KOPT-K1 (cell line): ENCODE measurements around the gene GYS2.
"Not testable (repeated sequence)": the region's sequence is repeated elsewhere in the genome, so short reads cannot be mapped to it uniquely, and the experiment has no call there.

Source experiments
- H3K27ac ChIP-seq: fragments of 200-600 bp; sonication (generic); 2 replicates; pipeline ENCODE4 v1.5.1; 2016; ENCODE audit warnings: antibody characterized with exemption, mild to moderate bottlenecking, low read depth, low read length; ENCODE audit not compliant: poor library complexity, severe bottlenecking
- H3K36me3 ChIP-seq: fragments of 200-600 bp; sonication (generic); 2 replicates; pipeline ENCODE4 v1.5.1; 2017; ENCODE audit warnings: antibody characterized with exemption, mild to moderate bottlenecking, low read length, moderate library complexity; ENCODE audit not compliant: insufficient read depth
- H3K9me3 ChIP-seq: fragments of 200-600 bp; sonication (generic); 2 replicates; pipeline ENCODE4 v1.5.1; 2017; ENCODE audit warnings: antibody characterized with exemption, low read length, mild to moderate bottlenecking; ENCODE audit not compliant: insufficient read depth, poor library complexity, severe bottlenecking

Gene GYS2

DNA sequence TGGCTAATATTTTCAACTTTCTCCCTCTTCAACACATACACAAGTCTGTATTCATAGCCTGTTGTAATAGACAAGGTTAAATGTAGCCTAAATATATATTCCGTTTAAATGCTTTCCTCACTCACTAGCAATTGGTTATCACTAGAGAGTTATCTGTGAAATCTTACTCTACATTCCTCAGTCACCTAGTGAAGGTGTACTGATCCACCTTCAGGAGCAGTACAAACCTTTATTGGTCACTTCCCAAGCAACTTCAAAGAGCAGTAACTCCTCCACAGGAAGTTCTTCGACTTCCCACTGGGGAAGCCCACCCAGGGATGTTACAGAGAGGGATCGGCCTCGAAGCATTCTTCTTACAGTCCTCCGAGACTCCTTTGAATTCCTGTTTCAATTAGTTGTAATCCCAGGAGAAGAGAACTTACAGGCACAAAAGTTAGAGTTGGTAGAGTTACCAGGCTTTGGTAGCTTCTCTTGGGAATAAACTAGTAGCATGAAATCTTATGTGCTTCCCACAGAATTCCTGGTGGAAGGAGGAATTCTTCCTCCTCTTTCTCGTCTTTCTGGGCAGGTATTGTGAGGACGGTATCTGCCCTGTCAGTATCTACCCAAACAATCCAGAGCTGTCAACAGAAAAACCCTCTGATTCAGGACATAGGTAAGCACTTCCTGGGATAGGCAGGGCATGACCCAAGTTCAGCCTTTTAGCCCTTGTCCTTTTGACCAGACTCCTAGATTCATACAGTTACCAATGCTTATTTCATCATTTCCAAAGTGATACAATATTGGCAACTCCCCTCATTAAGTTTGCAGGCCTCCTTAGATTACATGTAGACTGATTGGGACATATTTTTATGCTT, at the start of gene GYS2:
Gene GYS2, minus strand, starts transcription at position 603 of the 857 bp plus-strand sequence. Its CDS starts 255 bp downstream, at position 348.
- Histone ChIP-seq H3K27ac (no peak within 1 kb of the TSS), H3K9me3 (no peaks in the 10 kb centered on the region), H3K36me3 (no peaks in the 10 kb centered on the region)

DNA sequence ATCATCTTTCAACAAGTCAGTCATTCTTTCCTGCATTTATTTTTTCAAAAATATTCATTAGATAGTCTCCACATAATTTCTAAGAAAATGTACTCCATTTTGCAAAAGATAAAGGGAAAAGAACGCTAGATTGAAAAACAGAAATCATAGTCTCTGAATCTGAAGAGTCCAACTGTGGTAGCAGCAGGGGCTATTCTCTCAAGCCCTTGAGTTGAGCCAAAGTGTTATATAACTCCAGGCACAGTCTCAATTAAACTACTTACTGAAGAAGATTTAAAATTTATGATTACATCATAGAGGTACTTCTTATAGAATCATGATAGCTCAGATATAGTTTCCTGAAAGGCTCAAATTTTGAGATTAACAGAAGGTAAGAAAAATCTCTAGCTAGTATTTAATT, 47.2 kb upstream of the GYS2 start:
- Histone ChIP-seq H3K27ac (no peak overlapping the region), H3K36me3 (peaks cover 97% of the 10 kb centered on the region), H3K9me3 (no peaks in the 10 kb centered on the region)

DNA sequence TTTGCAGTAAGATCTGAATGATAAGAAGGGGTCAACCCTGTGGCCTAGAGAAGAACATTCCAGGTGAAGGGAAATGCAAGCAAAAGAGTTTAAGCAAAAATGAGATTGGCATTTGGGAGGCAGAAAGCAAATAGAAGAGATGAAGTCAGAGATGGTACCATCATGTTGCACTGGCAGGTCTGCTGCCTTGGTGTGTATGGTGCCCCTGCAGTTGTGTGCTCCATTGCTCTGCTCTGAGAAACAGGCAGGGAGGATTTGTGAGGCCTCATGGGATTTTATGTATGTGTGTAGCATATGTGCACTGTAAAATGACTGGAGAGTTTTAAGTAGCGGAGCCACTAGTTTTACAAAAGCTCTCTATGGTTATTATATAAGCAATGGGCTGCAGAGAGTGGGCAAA, 46.4 kb upstream of the GYS2 start:
- Histone ChIP-seq H3K27ac (no peak overlapping the region), H3K36me3 (peaks cover 100% of the 10 kb centered on the region), H3K9me3 (no peaks in the 10 kb centered on the region)

DNA sequence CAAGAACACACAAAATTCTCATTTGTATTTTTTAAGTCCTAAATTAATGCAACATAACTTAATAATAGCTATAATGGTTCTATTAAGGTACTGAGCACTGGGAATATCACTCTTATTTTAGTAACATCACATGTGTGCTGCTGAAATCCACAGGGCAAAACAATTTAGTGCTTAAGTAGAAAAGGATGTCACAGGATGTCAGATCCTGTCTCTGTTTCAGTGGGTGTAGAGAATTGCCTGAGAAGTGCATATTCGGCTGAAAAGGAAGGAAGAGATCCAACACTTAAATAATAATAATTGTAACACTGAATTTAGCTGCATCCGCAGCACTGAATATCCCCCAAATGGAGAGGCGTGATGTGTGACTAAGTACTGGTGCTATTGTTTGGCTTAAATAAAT, 44.4 kb upstream of the GYS2 start:
- Histone ChIP-seq H3K9me3 (no peaks in the 10 kb centered on the region), H3K27ac (no peak overlapping the region), H3K36me3 (peaks cover 100% of the 10 kb centered on the region)

DNA sequence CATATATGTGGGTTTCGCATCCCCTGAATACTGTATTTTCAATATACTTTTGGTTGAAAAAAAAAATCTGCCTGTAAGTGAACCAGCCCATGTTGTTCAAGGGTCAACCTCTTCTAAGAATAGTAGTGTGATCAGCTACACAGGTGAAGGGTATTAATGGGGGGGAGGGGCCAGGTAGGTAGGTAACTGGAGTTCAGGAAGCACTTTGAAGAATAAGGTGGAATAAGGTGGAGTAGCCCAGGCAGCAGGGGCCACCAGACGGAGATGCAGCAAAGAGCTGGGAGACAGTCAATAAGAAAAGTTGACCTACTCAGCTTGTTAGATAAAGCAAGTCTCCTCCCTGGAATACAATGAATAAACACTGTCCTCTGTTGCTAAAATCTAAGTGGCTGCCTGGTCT, 43.7 kb upstream of the GYS2 start:
- peaks cover 100% of the 10 kb centered on the region for H3K36me3 ChIP-seq
- no peaks in the 10 kb centered on the region for H3K9me3 ChIP-seq
- H3K27ac ChIP-seq: no peak overlapping the region

DNA sequence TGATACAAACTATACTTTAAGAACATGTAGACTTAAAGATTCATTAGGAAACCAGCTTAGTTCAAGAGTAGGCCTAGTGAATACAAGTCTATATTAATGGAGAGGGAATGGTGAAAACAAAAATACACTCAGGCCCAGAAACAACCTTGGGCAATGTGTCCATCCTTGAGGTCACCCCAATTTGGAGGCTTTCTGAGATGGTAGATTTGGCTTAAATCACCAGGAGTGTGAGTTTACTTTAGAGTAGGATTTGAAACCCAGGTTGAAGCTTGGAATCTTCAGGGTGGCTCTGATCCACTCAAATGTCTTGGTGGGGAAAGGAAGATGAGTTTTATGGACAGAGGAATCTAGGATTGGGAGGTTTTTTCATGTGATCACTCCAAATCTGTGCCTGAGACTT, 42.5 kb upstream of the GYS2 start:
- Histone ChIP-seq H3K27ac (no peak overlapping the region), H3K36me3 (peaks cover 100% of the 10 kb centered on the region)

DNA sequence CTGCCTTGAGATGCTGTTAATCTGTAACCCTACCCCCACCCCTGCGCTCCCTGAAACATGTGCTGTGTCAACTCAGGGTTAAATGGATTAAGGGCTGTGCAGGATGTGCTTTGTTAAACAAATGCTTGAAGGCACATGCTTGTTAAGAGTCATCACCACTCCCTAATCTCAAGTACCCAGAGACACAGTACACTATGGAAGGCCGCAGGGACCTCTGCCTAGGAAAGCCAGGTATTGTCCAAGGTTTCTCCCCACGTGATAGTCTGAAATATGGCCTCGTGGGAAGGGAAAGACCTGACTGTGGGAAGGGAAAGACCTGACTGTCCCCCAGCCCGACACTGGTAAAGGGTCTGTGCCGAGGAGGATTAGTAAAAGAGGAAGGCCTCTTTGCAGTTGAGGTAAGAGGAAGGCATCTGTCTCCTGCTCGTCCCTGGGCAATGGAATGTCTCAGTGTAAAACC, 40.4 kb upstream of the GYS2 start:
- H3K36me3 ChIP-seq: peaks cover 100% of the 10 kb centered on the region
- not testable (repeated sequence) for H3K27ac ChIP-seq, H3K9me3 ChIP-seq

More for the DNA sequence above, 42.5 kb upstream of the GYS2 start:
- no peaks in the 10 kb centered on the region for H3K9me3 ChIP-seq

DNA sequence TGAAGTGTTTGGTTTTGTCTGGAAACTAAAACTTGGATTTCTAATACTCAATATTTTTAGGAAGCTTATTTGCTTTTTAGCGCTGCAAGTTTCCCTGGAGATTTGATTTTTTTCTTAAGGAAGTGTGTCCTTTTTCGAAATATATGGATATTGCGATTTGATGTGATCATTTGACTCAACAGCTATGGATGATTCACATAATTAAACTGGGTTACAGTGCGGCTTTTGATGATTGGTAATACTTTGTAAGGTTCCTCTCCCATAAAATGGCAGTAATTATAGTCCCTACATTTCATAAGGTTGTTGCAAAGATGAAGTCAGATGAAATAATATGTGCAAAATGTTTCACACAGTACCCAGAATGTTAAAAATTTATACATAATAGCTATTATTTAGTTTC, 39.9 kb upstream of the GYS2 start:
- Histone ChIP-seq H3K36me3 (peaks cover 100% of the 10 kb centered on the region), H3K27ac (no peak overlapping the region), H3K9me3 (no peaks in the 10 kb centered on the region)

DNA sequence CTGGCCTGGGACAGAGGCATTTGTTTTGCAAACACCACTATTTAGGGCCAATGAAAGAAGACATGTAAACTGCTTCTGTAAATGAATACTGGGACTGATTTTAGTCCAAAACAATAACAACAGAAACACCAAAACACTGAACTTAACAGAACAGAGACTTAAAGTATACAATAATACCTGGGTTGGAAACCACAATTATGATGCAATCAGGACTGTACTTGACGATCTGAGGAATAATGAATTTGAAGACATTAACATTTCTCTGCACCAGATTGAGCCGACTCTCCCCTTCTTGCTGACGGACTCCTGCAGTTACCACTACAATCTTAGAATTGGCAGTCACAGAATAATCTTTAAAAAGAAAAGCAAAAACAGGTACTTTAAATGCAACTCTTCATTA, 39.1 kb upstream of the GYS2 start:
- no peak overlapping the region for H3K27ac ChIP-seq
- peaks cover 100% of the 10 kb centered on the region for H3K36me3 ChIP-seq
- H3K9me3 ChIP-seq: no peaks in the 10 kb centered on the region

DNA sequence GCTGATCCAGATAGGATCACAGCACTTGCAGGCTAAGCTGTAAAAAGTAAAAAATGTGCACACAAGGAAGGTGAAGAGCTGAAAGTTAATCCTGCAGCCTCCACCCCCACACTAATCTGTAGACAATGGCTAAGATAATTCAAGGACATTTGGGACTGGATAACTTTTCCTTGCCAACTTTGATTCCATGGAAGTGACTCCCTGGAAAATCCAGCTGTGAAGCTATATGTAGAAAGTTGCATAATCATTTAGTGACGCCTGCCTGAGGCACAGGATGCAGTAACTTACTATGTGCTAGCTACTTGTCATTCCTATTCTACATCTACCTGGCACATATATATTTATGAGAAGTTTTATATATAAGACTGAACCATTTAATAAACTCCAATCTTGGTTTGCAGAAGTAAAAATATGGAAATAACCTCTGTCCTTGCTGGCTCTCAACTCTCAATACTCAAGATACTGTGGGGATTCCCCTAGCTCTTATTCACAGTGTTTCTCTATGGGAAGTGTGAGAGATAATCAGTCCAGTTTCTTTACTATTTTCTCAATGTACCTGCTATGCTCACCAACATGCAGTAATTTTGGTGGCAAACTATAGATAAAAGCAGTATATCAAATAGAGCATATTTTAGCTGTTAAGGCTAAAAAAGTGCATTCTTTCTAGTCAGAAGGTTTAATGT, 38.2 kb upstream of the GYS2 start:
- Histone ChIP-seq H3K9me3 (no peaks in the 10 kb centered on the region), H3K27ac (no peak overlapping the region), H3K36me3 (peaks cover 100% of the 10 kb centered on the region)

DNA sequence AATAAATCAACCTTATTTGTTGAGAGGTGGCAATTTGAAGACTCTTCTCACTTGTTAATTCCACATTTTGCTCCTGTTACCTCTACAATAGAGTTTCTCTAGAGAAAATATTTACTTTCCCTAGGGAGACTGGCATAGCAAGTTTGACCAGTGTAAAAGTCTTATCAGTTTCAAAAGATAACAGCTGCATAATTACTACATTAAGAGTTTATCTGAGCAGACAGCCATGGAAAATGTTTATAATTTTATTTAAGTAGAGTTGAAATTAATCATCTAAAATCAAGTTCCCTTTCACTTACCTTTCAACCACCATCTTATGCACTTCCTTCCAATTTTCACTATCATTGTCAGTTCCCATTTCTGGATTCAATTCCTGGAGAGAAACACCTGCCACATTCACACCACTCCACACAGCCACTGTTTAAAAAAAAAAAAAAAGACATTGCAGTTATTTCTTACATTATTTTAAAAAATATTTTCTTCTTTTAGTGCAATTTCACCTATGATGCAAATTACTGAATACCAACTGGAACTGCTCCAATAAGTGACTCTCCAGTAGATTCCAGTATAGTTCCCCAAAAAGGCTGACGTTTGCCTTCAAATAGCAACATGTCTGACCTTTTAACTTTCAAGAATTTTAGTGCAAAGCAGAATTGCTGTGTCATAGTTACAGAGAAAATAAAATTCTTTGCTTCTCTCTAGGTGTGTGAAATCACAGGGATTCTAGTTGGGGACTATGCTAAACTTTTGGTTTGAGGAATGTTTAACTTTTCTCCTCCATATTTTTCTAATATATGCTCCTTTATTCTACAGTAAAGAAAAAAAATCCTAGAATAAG, 33.6 kb upstream of the GYS2 start:
- H3K9me3 ChIP-seq: no peaks in the 10 kb centered on the region
- no peak overlapping the region for H3K27ac ChIP-seq
- peaks cover 100% of the 10 kb centered on the region for H3K36me3 ChIP-seq

DNA sequence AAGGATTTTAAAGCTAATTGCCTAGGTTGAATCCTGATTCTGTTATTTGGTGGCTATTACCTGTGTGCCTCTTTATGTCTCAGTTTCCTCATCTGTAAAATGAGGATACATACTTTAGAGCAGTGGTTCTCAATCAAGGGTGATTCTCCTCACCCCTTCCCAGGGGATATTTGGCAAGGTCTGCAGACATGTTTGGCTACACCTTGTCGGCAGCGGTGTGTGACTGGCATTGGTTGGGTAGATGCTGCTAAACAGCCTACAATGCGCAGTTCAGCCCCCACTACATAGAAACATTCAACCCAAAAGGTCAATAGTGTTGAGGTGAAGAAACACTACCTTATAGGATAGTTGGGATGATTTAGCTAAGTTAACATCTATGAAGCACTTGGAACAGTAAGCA, 29.6 kb upstream of the GYS2 start:
- H3K9me3 ChIP-seq: no peaks in the 10 kb centered on the region
- H3K36me3 ChIP-seq: peaks cover 83% of the 10 kb centered on the region
- no peak overlapping the region for H3K27ac ChIP-seq

DNA sequence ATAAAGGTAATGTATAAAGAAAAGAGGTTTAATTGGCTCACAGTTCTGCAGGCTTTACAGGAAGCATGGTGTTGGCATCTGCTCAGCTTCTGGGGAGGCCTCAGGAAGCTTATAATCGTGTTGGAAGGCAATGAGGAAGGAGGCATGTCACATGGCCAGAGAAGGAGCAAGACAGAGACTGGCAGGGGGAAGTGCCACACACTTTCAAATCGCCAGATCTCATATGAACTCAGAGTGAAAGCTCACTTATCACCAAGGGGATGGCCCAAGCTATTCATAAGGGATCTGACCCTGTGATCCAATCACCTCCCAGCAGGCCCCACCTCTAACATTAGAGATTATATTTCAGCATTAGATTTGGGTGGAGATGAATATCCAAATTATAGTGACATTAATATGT, 26.7 kb upstream of the GYS2 start:
- no peak overlapping the region for H3K27ac ChIP-seq
- no peaks in the 10 kb centered on the region for H3K9me3 ChIP-seq
- peaks cover 54% of the 10 kb centered on the region for H3K36me3 ChIP-seq

DNA sequence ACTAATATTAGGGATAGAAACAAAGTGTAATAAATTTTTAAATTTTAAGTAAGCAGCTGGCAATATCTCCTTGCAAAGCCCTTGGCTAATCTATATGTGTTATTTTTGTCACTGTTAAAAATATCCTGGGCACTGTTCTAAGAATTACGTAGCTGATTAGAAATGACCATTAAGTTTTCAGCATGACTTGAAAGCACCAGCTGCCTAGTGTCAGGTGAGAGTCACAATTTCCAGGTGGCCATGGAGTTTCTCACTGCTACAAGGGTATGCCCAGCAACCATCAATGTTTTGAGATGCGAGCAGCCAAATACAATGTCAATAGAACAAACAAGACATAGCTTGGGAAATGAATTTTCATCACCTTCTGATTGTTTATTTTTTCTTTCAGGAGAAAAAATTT, 23.3 kb upstream of the GYS2 start:
- Histone ChIP-seq H3K36me3 (peaks cover 19% of the 10 kb centered on the region), H3K27ac (no peak overlapping the region), H3K9me3 (no peaks in the 10 kb centered on the region)

DNA sequence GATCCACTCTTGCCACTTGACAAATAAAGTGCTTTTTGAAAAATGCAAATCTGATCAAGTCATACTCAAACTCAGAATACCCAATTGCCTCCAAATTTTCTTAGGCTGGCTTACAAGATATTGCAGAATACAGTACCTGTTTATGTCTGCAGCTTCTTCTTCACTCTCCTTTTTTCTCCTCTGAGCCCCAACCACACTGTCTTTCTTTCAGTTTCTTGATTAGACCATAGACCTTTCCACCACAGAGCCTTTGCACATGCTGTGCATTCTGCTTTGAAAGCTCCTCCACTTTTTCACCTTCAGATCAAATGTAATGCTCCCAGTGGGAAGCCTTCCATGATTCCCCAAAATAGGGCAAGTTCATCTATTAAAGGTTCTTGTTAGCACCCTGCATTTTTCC, 13.9 kb upstream of the GYS2 start:
- H3K9me3 ChIP-seq: no peaks in the 10 kb centered on the region

More for the DNA sequence above, 13.9 kb upstream of the GYS2 start:
- H3K27ac ChIP-seq: no peak overlapping the region
- no peaks in the 10 kb centered on the region for H3K36me3 ChIP-seq
